ENCODE results near the gene EPB41L2. TPM values are rescaled to one million over a fixed set of nuclear protein-coding genes. Genes with fewer than 3 reads are reported as not detected.

EPB41L2 gene
- total RNA-seq, 2 experiments from 2014 or later, result 9.5 to 12.3 TPM

DNA sequence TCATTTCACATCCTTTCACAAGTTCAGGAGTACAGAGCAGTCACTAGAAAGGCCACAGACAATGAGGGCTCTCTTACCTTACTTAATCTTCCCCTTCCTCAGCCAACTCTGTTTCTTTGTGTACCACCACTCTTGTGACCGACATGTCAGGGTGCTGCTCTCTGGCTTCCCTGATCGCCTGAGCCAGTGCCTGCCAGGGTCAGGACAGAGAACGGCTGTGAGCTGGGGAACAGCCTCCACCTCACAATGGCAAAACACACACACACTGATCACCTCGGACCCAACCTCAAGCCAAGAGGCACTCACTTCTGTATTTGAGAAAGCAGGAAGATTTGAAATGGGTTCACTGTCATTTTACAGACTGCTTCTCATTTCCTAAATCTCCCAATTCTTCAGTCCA lies 205.0 kb downstream of the EPB41L2 start:
- no peaks in the 10 kb centered on the region for H3K36me3 Mint-ChIP-seq (ENCODE audit: low read depth)
- Histone ChIP-seq H3K9me3 (ENCODE audit: control insufficient read depth in 1 of 2, insufficient read depth in 1 of 2, low read length in 2 of 2) (peaks cover 0 to 5% of the 10 kb centered on the region in 2 experiments), H3K27ac (ENCODE audit: low read depth in 1 of 2, low read length in 2 of 2) (no peak overlapping the region), H3K27me3 (ENCODE audit: control insufficient read depth in 1 of 2, insufficient read depth in 2 of 2, low read length in 2 of 2) (no peaks in the 10 kb centered on the region), H3K4me3 (ENCODE audit: low read length) (no peak overlapping the region), H3K4me1 (ENCODE audit: insufficient read depth, low read length) (no peaks in the 10 kb centered on the region), H3K36me3 (ENCODE audit: insufficient read depth, low read length) (no peaks in the 10 kb centered on the region)
- DNase-seq (no peak), ATAC-seq (ENCODE audit: poor library complexity) (no peak)
- no peak overlapping the region for H3K4me3 Mint-ChIP-seq
- no peaks in the 10 kb centered on the region for H3K27me3 Mint-ChIP-seq
- ChIA-PET CTCF (interaction anchor here (1.3 kb wide), 1 partner anchor 14 kb away, joined by 3 read pairs; no protein-coding TSS in a partner anchor), POLR2A (no interaction called here)
- no peaks in the 10 kb centered on the region for H3K4me1 Mint-ChIP-seq (ENCODE audit: low read depth)
- intact Hi-C loops (cut with DNase I, micrococcal nuclease), result no loop called here
- no peaks in the 10 kb centered on the region for H3K9me3 Mint-ChIP-seq
- no peak overlapping the region for H3K27ac Mint-ChIP-seq
- TF ChIP-seq, protein P1, sequence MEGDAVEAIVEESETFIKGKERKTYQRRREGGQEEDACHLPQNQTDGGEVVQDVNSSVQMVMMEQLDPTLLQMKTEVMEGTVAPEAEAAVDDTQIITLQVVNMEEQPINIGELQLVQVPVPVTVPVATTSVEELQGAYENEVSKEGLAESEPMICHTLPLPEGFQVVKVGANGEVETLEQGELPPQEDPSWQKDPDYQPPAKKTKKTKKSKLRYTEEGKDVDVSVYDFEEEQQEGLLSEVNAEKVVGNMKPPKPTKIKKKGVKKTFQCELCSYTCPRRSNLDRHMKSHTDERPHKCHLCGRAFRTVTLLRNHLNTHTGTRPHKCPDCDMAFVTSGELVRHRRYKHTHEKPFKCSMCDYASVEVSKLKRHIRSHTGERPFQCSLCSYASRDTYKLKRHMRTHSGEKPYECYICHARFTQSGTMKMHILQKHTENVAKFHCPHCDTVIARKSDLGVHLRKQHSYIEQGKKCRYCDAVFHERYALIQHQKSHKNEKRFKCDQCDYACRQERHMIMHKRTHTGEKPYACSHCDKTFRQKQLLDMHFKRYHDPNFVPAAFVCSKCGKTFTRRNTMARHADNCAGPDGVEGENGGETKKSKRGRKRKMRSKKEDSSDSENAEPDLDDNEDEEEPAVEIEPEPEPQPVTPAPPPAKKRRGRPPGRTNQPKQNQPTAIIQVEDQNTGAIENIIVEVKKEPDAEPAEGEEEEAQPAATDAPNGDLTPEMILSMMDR (IDR thresholded peaks at IDR 0.05), result no peak

DNA sequence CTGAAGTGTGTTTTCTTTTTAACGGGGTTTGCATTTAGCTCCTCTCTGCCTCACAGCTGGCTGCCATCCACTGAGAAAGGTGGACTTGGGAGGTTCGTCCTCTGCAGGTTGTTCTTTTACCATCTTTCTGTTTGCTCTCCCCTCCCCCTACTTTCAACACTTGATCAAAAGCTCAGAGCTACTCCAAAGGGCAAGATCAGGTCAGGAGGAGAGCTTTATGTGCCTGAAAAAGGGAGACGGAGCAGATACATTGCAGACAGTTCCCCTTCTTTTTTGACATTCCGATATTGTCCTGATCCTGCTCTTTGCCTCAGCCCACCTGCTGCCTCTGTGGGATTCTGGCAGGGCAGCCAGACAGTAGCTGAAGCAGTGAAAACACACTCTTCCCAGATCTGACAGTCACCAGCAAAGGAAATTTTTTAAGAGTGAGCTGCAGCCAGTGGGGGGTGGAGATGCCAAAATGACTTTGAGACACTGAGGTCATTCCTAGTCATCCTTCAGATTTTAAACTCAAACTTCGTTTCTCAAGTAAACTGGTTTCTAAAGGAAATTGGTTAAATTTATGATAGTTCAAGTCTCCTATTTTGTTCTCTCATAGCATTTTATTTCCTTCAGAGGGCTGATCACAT lies 209.4 kb downstream of the EPB41L2 start:
- Mint-ChIP-seq H3K36me3 (ENCODE audit: low read depth) (no peaks in the 10 kb centered on the region), H3K9me3 (no peaks in the 10 kb centered on the region), H3K27me3 (no peaks in the 10 kb centered on the region), H3K4me3 (no peak overlapping the region), H3K4me1 (ENCODE audit: low read depth) (peaks cover 7% of the 10 kb centered on the region), H3K27ac (no peak overlapping the region)
- intact Hi-C loops (cut with DNase I, micrococcal nuclease), result no loop called here
- CTCF ChIA-PET, result no interaction called here
- POLR2A ChIA-PET, result no interaction called here
- Histone ChIP-seq H3K4me1 (ENCODE audit: insufficient read depth, low read length) (peaks cover 4% of the 10 kb centered on the region), H3K9me3 (ENCODE audit: control insufficient read depth in 1 of 2, insufficient read depth in 1 of 2, low read length in 2 of 2) (peaks cover 0 to 5% of the 10 kb centered on the region in 2 experiments), H3K27ac (ENCODE audit: low read depth in 1 of 2, low read length in 2 of 2) (no peak overlapping the region), H3K4me3 (ENCODE audit: low read length) (no peak overlapping the region), H3K27me3 (ENCODE audit: control insufficient read depth in 1 of 2, insufficient read depth in 2 of 2, low read length in 2 of 2) (no peaks in the 10 kb centered on the region), H3K36me3 (ENCODE audit: insufficient read depth, low read length) (no peaks in the 10 kb centered on the region)
- TF ChIP-seq, protein P1 (IDR thresholded peaks at IDR 0.05), result no peak
- ATAC-seq (ENCODE audit: poor library complexity) (no peak), DNase-seq (no peak)

DNA sequence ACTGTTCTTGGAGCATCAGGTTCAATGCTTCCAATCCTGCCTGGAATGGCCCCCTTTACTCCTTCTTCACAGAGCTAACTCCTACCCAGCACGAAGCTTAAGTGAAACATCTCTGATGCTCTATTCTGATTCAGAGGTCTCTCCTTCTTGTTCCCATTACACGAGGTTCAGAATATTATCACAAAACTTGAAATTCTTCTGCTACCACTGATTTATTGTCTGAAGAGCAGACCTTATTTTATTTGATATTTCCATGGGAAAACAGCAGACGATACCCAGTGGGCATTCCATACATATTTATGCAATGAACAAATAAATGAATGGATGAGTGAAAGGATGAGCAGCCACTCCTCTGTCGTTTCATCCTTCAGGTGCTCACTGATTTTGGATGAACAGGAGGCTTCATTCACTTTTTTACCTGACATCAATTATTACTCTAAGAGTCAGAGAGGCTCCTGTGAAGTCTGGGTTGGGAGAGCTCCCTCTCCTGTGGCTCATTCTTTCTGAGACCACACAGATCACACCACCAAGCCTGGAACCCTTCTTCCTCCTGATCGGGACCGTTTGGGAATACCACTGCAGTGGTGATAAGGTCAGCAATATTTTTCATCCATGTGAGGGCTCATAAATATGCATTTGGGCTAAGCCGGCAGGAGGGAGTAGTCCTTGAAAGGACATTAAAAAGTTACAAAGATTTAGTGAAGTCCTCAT lies 210.0 kb downstream of the EPB41L2 start:
- H3K27ac ChIP-seq (ENCODE audit: low read depth in 1 of 2, low read length in 2 of 2), result no peak overlapping the region
- TF ChIP-seq, protein P1 (IDR thresholded peaks at IDR 0.05), result no peak
- CTCF ChIA-PET, result no interaction called here
- POLR2A ChIA-PET, result no interaction called here
- no peak overlapping the region for H3K4me3 ChIP-seq (ENCODE audit: low read length)
- Mint-ChIP-seq H3K4me1 (ENCODE audit: low read depth) (peaks cover 7% of the 10 kb centered on the region), H3K9me3 (no peaks in the 10 kb centered on the region), H3K4me3 (no peak overlapping the region), H3K27ac (no peak overlapping the region), H3K27me3 (no peaks in the 10 kb centered on the region), H3K36me3 (ENCODE audit: low read depth) (no peaks in the 10 kb centered on the region)
- H3K36me3 ChIP-seq (ENCODE audit: insufficient read depth, low read length), result no peaks in the 10 kb centered on the region
- H3K27me3 ChIP-seq (ENCODE audit: control insufficient read depth in 1 of 2, insufficient read depth in 2 of 2, low read length in 2 of 2), result no peaks in the 10 kb centered on the region
- H3K4me1 ChIP-seq (ENCODE audit: insufficient read depth, low read length), result peaks cover 4% of the 10 kb centered on the region
- no peak for DNase-seq
- peaks cover 0 to 5% of the 10 kb centered on the region in 2 experiments for H3K9me3 ChIP-seq (ENCODE audit: control insufficient read depth in 1 of 2, insufficient read depth in 1 of 2, low read length in 2 of 2)
- no peak for ATAC-seq (ENCODE audit: poor library complexity)
- intact Hi-C loops (cut with DNase I, micrococcal nuclease), result no loop called here

Measured in CD4-positive, alpha-beta T cell (primary cell).